GM18909 (cell line): ENCODE results near the gene ARF3.

Source experiments
- ATAC-seq: cut with Tn5 transposase; IDR thresholded peaks from one replicate; pipeline ENCODE4 v1.9.1; 2021; ENCODE audit warnings: mild to moderate bottlenecking; ENCODE audit not compliant: unreplicated experiment, poor library complexity

ARF3 gene

DNA sequence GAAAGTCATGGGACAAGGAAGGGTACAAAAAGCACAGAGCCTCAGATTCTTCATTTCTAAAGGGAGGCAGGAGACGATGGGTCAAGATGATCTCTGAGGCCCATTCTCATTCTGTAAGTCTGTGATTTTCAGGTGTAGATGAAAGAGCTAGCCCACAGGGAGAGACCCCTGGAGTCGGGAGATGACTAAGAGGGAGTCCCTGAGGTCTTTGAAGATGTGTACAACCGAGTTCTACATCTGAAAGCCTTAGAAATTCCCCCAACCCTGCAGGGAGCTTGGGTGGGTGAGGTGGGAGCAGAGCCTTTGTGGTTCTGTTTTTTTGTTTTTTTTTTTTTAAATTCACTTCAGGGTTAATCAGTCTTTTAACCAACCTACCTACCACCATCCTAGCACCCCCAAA lies 11.2 kb upstream of the ARF3 start:
- no peak for ATAC-seq

DNA sequence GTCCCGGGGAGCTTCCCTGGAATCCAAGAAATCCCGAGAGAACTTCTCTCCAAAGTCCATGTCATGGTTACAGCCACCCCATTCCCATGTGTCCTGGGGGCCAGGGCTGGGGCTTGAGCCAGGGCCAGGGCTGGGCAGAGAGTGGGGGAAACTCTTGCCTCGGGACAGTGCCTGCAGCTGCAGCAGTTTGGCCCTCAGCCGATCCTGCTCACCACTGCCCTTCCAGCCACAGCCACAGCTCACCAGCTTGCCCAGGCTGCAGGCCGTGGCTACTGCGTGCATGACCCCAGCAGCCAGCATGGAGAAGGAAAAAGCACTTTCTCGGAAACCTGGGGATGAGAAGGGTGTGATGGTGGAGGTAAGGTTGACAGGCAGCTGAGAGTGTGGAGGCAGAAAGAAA lies 10.7 kb upstream of the ARF3 start:
- no peak for ATAC-seq

DNA sequence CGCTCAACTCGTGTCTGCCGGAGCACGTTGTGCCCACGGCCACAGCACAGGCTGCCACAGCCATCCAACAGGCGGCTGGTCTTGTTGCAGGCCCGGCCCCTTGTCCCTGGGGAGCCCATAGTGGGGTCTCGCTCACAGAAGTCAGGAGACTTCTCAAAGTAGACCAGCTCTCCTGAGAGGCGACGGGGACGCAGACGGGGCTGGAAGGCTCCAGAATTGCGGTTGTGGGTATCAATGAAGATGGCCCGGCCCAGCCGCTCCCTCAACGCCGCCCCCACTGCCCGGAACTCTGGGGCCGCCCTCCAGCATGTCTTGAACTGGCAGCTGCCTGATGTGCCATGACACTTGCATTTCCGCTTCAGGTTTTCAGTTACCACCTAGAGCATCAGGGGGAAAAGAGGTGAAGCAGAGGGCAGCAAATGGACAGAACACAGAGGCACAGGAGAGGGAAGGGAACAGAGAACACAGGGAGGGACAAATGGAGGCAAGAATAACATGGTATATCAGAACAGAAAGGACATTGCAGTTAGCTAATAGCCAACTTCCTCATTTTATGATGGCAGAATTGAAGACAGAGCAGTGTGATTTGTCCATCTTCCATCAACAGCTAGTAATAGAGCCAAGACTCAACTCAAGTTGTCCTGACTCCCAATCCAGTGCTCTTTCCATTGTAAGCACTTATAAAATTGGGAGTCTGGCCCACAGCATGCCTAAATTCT lies 9.0 kb upstream of the ARF3 start:
- ATAC-seq = no peak

DNA sequence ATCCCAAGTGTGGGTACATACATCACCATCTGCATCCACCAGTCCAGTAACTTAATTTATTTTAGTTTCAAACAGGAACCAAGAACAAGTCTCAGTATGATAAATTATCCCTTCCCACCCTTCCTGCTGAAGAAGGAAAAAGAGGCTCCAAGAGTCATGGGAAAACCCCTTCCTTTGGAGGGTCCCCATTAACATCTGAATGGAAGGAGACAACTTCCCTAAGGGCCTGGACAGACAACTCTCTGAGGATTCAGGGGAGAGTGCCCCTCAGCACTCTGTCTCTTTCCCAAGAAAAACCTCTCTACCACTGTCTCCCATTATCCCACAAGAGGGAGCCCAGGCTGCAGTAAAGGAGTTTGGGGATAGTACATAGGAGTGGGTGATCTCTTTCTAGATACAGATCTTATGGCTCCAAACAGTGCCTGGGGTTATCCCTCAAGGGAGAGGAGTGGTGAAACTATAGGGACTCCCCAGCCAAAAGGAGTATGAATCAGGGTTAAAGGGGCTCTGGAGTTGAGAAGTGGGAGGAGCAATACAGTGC lies 8.1 kb upstream of the ARF3 start:
- no peak for ATAC-seq

DNA sequence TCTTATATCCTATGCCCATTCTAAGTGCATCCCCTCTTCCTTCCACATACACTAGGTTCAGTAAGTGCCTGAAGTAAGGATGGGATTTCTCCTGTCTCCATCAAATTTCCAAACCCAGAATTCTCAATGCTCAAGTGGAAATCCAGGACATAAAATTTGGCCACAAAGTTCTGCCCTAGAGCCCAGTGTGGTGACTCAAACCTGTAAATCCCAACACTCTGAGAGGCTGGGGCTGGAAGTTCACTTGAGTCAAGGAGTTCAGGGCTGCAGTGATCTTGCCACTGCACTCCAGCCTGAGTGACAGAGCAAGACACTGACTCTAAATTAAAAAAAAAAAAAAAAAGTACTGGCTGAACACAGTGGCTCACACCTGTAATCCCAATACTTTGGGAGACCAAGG lies 4.5 kb upstream of the ARF3 start:
- ATAC-seq = no peak

DNA sequence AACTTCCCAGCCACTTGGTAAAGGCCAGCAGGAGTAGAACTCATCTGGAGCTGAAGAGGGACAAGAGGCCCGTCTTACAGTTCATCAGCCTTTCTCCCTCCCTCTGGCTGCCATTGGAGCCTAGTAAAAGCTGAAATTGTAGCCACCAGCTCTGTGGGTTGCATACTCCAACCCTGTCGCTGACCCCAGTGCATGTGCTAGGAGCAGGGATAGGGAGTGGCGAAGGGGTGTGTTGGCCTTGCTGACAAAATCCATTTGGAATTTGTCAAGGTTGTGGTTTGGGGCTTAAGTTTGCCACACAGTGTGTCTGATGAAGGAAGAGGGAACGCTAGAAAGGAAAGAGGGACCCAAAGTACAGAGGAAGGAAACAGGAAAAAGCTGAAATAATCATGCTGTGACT lies 4.0 kb upstream of the ARF3 start:
- ATAC-seq = no peak

DNA sequence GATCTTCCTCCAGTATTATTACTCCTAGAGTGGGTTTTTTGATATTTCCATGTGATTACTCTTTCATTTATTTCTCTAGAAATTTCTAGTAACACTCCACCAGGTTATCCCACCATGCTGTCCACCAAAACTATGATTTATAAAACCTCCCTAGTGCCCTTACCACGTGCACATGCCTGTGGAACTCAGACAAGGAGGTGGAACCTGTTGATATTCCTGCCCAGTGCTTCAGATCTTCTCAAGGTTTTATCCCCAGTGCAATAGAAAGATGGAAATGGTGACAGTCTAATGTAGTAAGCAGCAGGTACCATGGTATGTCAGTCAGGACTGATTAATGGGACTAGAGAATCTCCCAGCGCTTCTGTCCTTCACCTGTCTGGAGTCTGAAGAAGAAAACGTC lies 3.5 kb upstream of the ARF3 start:
- no peak for ATAC-seq

DNA sequence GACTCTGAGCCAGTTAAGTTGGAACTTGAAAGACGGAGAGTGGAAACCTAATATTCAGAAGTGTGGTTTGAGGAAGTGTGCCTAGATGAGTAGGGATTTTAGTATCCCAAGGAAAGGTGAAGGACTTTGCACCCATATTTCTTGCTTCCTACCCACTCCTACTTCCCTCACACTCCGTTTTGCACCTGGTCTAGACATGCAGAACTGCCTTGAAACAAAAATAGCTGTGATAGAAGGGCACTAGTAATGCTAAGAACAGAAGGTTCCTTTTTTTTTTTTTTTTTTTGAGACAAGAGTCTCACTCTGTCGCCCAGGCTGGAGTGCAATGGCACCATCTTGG lies 732 bp upstream of the ARF3 start:
- no peak for ATAC-seq

DNA sequence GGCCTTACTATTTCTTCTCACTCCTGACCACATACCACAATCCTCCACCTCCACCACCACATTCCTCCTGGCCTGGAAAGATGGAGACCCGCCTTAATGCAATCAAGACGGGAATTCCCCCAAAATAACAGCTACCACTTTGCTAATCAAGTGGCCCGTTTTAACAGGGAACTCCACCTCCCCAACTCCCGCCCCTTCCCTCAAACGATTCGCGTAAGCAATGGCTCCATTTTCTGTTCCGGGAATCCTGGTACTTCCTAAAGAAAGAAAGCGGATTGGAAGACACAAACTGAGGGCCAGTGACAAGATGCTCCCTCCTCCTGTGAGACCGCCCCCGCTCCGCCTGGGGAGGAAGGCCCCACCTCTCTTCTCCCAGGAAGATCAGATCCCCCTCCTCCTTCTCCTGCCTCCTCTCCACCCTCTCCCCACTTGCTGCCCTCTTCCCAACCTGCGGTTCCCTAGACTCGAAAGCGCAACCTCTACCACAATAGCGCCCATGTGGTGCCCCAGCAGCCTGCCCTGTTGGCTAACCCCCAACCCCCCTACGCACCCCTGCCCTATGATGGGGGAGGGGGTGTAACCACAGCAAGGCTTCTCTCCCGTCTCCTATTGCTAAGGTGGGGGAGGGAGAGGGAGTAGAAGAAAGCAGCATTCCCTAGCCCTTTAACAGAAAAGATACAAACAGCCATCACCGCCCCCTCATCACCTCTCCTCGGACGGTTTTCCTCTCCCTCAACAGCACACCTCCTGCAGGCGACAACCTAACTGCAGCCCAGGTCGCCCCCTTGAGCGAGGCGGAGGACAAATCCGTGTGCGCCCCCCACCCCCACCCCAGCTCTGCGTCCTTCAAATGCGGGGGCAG lies 777 bp downstream of the ARF3 start:
- ATAC-seq = peak; percentile 16

DNA sequence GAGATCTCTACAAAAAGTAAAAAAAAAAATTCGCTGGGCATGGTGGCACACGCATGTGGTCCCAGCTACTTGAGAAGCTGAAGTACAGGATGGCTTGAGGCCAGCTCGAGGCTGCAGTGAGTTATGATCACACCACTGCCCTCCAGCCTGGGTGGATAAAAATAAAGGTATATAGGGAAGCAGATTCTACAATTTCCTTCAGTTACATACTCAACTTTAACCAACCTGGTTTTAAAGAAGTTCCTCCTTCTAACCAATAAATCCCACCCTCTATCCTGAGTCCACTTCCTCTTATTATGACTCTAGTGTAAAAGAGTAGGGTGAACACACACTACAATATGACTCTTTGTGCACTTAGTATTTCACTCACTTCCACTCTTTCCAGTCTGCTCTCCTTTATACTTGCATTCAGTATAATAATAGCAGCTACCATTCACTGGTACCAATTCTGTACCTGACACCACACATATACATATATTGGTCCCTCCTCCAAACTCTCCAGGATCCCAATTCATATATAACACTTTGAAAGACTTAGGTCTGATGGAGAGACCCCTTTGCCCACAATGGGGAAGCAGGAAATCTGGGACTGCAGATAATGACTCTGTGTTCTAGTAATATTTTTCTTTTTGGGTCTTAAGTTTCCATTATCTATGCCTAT lies 2.3 kb downstream of the ARF3 start:
- ATAC-seq = no peak

DNA sequence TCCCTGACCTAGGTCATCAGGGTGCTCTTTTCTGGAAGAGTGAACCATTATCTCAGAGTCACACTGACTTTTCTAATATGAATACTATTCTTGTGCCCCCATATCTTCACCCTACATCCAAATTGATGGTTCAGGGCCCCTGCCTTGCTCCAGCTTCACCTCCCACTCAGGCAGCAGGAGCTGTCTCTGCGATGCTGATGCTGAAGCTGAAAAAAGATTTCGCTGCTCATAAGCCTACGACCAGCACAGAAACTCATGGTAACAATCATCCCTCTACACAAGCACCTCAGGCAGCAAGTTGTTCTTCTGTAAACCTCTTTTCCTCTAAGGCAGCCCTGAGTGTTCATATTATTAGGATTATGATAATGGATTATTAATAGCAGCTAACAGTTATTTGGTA lies 3.2 kb downstream of the ARF3 start:
- ATAC-seq = no peak

DNA sequence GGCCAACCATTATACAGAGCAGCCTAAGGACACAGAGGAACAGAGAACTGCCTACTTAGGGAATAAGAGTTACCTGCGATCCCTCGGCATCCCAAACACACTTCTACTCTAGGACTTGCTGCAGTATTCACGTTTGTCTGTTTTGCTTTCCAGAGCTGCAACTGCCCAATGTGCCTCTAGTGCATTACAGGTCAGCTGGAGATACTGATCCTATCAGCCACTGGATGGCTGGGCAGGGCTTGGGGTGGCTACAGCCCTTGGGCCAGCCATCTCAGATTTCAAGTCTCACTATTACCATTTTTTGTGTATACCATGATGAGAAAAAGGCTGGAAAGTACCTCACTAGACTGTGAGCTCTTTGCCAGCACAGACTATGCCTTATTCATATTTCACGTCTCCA lies 4.6 kb downstream of the ARF3 start:
- ATAC-seq = no peak

DNA sequence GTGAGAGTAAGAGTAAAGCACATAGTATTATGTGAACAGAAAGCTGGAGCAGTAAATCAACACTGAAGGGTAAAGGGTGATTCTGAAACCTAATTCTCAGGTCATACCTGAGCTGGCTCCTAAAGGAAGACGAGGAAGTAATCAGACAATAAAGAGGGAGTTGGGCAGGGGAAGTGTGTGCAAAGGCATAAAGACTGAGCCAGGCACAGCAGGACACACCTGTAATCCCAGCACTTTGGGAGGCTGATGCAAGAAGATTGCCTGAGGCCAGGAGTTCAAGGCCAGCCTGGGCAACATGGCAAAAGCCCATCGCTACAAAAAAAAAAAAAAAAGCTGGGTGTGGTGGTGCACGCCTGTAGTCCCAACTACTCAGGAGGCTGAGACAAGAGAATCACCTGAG lies 9.6 kb downstream of the ARF3 start:
- ATAC-seq = no peak

DNA sequence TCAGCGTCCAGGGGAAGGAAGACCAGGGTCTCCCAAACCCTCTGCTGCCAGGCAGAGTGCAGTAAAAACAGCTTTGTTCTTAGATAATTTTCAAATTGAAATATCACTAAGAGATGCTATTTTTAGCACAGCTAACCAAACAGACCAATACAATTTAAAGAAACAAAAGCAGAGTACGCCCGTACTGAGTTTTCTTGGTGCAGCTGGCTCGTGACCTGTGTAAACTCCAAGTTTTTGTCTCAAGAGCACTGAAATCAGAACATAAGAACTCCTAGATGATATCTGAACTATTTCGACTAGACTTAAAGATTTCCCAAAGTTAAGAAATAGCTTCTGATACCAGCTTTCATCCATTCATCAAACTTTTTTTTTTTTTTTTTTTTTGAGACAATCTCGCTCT lies 10.3 kb downstream of the ARF3 start:
- no peak for ATAC-seq

DNA sequence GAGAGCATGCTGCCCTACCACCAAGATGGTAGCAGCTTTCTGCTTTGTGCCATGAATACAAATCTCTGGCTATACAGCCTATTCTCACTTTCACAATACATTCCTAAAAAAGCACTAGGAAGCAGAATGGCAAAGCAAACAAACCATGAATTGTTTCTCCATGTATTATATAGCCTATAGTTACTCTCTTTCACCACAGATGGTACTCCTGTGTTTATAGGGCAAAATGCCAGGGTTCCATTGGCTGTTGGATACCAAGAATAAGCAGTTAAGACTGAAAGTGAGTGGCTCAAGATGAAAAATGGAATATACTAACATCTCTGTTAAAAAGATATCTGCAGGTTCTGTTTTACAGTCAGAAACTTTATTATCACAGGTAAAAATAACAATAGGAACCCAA lies 11.1 kb downstream of the ARF3 start:
- no peak for ATAC-seq

DNA sequence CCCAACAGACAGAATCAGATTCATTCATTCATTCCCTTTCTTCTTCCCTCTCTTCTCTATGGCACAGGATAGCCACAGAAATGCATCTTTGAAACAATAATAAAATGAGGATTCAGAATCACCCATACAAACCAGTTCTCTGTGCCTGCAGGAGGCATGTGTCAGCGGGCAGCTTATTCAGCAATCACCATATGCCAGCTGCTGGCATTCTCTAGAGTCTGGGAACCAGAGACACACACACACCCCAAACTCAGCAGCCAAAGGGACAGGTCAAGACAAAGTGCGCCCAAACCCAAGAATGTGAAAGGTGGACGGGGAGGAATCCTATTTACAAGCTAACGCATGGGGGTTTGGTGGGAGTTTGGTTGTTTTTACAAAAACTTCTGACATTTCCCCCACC lies 14.1 kb downstream of the ARF3 start:
- ATAC-seq = no peak

DNA sequence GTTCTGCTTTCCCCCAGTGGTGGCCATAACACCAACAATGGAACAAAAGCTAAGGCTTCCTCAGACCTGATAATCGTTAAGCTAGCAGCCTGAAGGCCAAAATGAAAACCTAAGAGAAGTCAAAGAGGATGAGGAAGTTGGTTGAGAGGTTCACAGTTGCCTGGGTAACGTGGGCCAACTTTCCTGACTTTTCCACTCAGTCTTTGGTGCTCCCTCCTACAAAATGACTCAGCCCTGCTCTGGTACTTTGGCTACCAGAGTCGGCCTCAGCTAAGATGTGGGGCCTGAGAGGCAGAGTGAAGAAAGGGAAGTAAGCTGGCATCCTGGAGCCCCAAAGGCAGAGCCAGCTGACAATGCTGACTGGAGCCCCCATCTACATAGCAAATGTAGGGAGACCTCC lies 17.1 kb downstream of the ARF3 start:
- ATAC-seq = no peak

DNA sequence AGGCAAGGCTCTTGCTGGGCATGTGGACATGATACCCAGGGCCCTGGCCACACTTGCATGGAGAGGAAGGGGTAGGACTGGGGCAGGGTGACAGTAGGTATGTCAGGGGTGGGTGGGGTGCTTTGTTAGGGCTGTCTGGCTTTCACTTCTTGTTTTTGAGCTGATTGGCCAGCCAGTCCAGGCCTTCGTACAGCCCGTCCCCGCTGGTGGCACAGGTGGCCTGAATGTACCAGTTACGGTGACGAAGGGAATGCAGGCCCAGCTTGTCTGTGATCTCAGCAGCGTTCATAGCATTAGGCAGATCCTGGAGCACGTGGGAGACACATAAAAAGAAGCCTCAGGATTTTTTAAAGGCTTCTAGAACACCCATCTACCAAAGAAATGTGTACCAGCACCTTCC lies 18.5 kb downstream of the ARF3 start:
- no peak for ATAC-seq

DNA sequence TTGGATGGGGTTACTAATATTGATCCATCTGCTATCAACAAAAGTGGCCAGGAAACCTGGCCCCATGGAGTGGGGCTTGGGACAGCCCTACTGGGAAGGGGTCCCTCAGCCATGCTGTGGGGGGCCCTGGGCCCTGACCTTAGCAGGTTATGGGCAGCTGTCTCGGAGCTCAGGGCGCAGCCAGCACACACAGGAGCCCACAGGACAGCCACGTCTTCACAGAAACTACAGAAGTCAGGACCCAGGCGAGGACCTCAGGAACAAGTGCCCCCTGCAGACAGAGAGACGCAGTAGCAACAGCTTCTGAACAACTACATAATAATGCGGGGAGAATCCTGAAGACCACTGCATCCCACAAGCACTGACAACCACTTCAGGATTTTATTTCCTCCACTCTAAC lies 20.1 kb downstream of the ARF3 start:
- ATAC-seq = no peak

DNA sequence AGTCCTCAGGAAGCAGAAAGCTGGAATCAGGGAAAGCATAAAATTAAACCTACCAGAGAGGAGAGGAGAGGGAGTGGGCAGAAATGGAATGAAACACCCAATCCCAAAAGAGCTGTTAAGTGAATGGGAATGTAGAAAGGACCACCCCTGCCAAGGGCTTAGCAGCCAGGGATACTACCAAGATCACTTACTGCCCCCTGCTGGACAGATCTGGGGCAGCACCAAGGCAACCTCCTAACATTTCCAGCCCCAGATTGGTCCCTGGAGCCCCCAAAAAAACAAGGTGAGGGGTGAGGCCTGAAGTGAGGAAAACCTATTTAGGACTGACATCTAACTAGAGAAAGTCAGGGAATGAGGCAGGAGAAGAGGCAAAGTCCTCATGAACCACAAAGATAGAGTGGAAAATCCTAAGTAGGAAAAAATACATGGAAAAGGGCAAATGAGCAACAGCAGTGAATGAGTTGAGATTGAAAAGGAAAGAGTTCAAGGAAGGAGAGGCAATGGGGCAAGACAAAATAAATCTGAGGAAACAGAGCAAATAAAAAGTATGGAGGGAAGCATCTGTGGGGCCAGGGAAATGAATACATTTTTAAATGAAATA lies 20.8 kb downstream of the ARF3 start:
- no peak for ATAC-seq

DNA sequence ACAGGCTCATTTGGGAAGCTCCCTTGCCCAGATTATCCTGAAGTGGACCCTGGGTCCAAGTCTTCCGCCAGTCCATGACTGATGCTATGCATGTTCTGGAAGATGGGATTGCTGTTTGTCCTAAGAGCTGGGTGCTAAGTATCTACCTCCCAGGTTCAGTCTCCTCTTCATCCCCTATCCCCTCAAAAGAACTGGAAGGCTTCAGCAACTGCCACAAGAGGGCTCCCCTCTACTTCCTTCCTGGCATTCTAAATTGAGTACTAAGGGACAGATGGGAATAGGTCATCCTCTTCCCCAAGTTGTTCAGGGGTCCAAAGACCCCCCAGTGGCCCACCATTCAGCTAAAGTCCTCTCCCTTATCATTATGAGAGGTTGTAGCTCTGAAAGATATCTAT lies 23.0 kb downstream of the ARF3 start:
- no peak for ATAC-seq
